Activated CD8-positive, alpha-beta T cell treated with anti-CD3 and anti-CD28 coated beads for 36 hours (primary cell): ENCODE results near the gene POU4F3. TPM values are rescaled to one million over a fixed set of nuclear protein-coding genes. Genes with fewer than 3 reads are reported as not detected.

Experiments used
- ATAC-seq: fragments of 200-7000 bp; cut with Tn5 transposase; one replicate; pipeline ENCODE4 v1.10.0; 2021; ENCODE audit warnings: mild to moderate bottlenecking, moderate library complexity
- CTCF ChIA-PET: fragments of 350-600 bp; sonication (Branson Sonifier 250); formaldehyde crosslinking; loops from one replicate; lab custom pipeline; 2021; ENCODE audit warnings: antibody characterized with exemption; lab: Charles Lee
- POLR2A ChIA-PET: fragments of 350-600 bp; sonication (Branson Sonifier 250); formaldehyde crosslinking; loops from one replicate; lab custom pipeline; 2021; ENCODE audit warnings: antibody characterized with exemption; lab: Charles Lee
- DNase-seq: peaks from one replicate; pipeline ENCODE4 v3.0.0-alpha.2; 2020
- H3K27ac Mint-ChIP-seq: one replicate; pipeline ENCODE4 v1.8.0; 2021; ENCODE audit warnings: mild to moderate bottlenecking, mixed read lengths
- H3K27me3 Mint-ChIP-seq: one replicate; pipeline ENCODE4 v1.8.0; 2021; ENCODE audit warnings: mixed read lengths
- H3K36me3 Mint-ChIP-seq: one replicate; pipeline ENCODE4 v1.8.0; 2021; ENCODE audit warnings: low read depth, mixed read lengths
- H3K4me1 Mint-ChIP-seq: one replicate; pipeline ENCODE4 v1.8.0; 2021; ENCODE audit warnings: low read depth, mixed read lengths
- H3K4me3 Mint-ChIP-seq: one replicate; pipeline ENCODE4 v1.8.0; 2021; ENCODE audit warnings: mild to moderate bottlenecking, moderate library complexity, mixed read lengths
- H3K9me3 Mint-ChIP-seq: one replicate; pipeline ENCODE4 v1.8.0; 2021; ENCODE audit warnings: mixed read lengths
- CTCF ChIP-seq: fragments of 200-600 bp; IDR thresholded peaks from one replicate; pipeline ENCODE4 v1.8.0; 2022; ENCODE audit warnings: antibody characterized with exemption, mild to moderate bottlenecking
- intact Hi-C: fragments of 100-400 bp; cut with micrococcal nuclease; formaldehyde crosslinking; loops from one replicate; pipeline ENCODE4 v1.10.0; 2022
- total RNA-seq, 2 experiments: library from RNA; stranded (reverse); gene quantifications; one replicate each; pipeline ENCODE4 v1.2.3, GENCODE V29; 2021

The POU4F3 gene
- total RNA-seq, 2 experiments from 2014 or later = not detected

DNA sequence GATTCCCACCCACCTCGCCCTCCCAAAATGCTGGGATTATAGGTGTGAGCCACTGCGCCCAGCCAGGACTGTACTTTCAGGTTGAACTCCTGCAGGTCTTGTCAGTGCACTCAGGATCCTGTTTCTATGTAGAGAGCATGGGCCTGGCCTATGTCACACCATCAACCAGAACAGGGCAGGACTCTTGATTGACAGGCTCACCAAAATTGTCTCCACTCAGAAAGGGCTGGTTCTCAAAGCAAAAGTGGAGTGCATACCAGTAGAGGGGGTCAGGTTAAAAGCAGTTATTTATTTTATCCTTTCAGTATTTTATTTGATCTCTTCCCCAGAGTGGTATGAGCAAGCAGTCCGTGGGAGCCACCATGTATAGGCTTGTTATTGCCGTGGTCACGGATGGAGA, 27.4 kb upstream of the POU4F3 start:
- no peak for DNase-seq
- POLR2A ChIA-PET = no interaction called here
- TF ChIP-seq CTCF = no peak

GRCh38 chr5:146313027-146313426, 25.6 kb upstream of the POU4F3 start:
- no peak for ATAC-seq
- Mint-ChIP-seq H3K27ac (no peak overlapping the region), H3K4me1 (no peaks in the 10 kb centered on the region), H3K27me3 (peaks cover 16% of the 10 kb centered on the region), H3K36me3 (no peaks in the 10 kb centered on the region), H3K9me3 (no peaks in the 10 kb centered on the region), H3K4me3 (no peak overlapping the region)
- ChIA-PET POLR2A (no interaction called here), CTCF (no interaction called here)
- intact Hi-C loops = no loop called here
- no peak for TF ChIP-seq CTCF
- DNase-seq = peak; percentile 6

More for the DNA sequence above, 27.4 kb upstream of the POU4F3 start:
- Mint-ChIP-seq H3K9me3 (no peaks in the 10 kb centered on the region), H3K27ac (no peak overlapping the region), H3K36me3 (no peaks in the 10 kb centered on the region), H3K27me3 (peaks cover 16% of the 10 kb centered on the region), H3K4me3 (no peak overlapping the region), H3K4me1 (no peaks in the 10 kb centered on the region)
- CTCF ChIA-PET = no interaction called here
- intact Hi-C loops = no loop called here
- no peak for ATAC-seq

- DNase-seq (no peak), ATAC-seq (no peak)
- POLR2A ChIA-PET = no interaction called here
- H3K36me3 Mint-ChIP-seq = no peaks in the 10 kb centered on the region
- no peaks in the 10 kb centered on the region for H3K4me1 Mint-ChIP-seq
- no peak for TF ChIP-seq CTCF
- H3K27ac Mint-ChIP-seq = no peak overlapping the region
- H3K9me3 Mint-ChIP-seq = no peaks in the 10 kb centered on the region
- no peak overlapping the region for H3K4me3 Mint-ChIP-seq
- intact Hi-C loops = no loop called here
- H3K27me3 Mint-ChIP-seq = peaks cover 5% of the 10 kb centered on the region
- CTCF ChIA-PET = no interaction called here
Measured at GRCh38 chr5:146321571-146321970, 17.1 kb upstream of the POU4F3 start.

- ATAC-seq = no peak
- Mint-ChIP-seq H3K4me1 (no peaks in the 10 kb centered on the region), H3K36me3 (no peaks in the 10 kb centered on the region), H3K9me3 (no peaks in the 10 kb centered on the region), H3K27me3 (peaks cover 27% of the 10 kb centered on the region), H3K4me3 (no peak overlapping the region), H3K27ac (no peak overlapping the region)
- intact Hi-C loops = no loop called here
- CTCF ChIA-PET = interaction anchor here (1.2 kb wide), 1 partner anchor 100 kb away, joined by 3 read pairs; no protein-coding TSS in a partner anchor
- POLR2A ChIA-PET = interaction anchor here (0.6 kb wide), 1 partner anchor 122 kb away, joined by 3 read pairs; no protein-coding TSS in a partner anchor
- DNase-seq = no peak
- no peak for TF ChIP-seq CTCF
Measured at GRCh38 chr5:146327257-146327870, 11.3 kb upstream of the POU4F3 start.

DNA sequence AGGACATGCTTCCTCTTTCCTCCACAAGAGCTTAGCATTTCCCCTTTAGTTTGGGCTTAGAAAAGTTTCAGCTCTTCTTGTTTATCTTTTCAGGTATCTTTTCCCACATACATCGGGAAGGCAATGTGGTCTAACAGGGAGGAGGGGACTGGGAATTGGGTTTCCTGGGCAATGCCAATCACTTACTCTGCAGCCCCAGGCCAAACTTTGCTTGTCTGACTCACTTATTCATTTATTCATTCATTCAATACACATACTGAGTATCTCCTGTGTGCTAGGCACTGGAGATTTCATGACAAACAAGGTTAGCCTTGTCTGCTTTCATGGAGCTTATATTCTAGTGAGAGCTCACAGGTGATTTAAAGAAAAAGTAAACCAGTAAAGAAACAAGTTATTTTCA, 10.7 kb upstream of the POU4F3 start:
- H3K27me3 Mint-ChIP-seq = peaks cover 33% of the 10 kb centered on the region
- ATAC-seq = no peak
- no peak overlapping the region for H3K27ac Mint-ChIP-seq
- H3K9me3 Mint-ChIP-seq = no peaks in the 10 kb centered on the region
- DNase-seq = no peak
- POLR2A ChIA-PET = no interaction called here
- no peak overlapping the region for H3K4me3 Mint-ChIP-seq
- intact Hi-C loops = no loop called here
- H3K4me1 Mint-ChIP-seq = no peaks in the 10 kb centered on the region
- CTCF ChIA-PET = interaction anchor here (1.2 kb wide), 1 partner anchor 99 kb away, joined by 3 read pairs; no protein-coding TSS in a partner anchor
- no peak for TF ChIP-seq CTCF
- no peaks in the 10 kb centered on the region for H3K36me3 Mint-ChIP-seq
